Neutrophil (primary cell): ENCODE results near the gene IQCN.

Source experiments
- H3K27ac ChIP-seq: fragments of 200-600 bp; sonication (generic); 2 replicates; pipeline ENCODE4 v1.5.1; 2016; ENCODE audit warnings: mild to moderate bottlenecking, moderate library complexity
- H3K27me3 ChIP-seq: fragments of 200-600 bp; sonication (generic); 2 replicates; pipeline ENCODE4 v1.6.0; 2016; ENCODE audit warnings: mild to moderate bottlenecking
- H3K36me3 ChIP-seq: fragments of 200-600 bp; sonication (generic); 2 replicates; pipeline ENCODE4 v1.5.1; 2017
- H3K4me1 ChIP-seq, 2 experiments: fragments of 200-600 bp in 1 of 2; sonication (generic) in 1 of 2; 1 replicate in 1 of 2; 2 replicates in 1 of 2; pipeline versions ENCODE4 v1.5.1 to v1.6.1; 2013 to 2016; ENCODE audit warnings: low read depth in 1 of 2, low read length in 1 of 2, mild to moderate bottlenecking in 1 of 2, moderate library complexity in 1 of 2; ENCODE audit not compliant: control insufficient read depth in 1 of 2, insufficient read depth in 1 of 2
- H3K4me3 ChIP-seq, 2 experiments: fragments of 200-600 bp in 1 of 2; sonication (generic) in 1 of 2; 1 replicate in 1 of 2; 2 replicates in 1 of 2; pipeline ENCODE4 v1.5.1; 2013 to 2016; ENCODE audit warnings: low read depth in 1 of 2, low read length in 1 of 2, mild to moderate bottlenecking in 1 of 2, moderate library complexity in 1 of 2
- H3K9me3 ChIP-seq: fragments of 200-600 bp; sonication (generic); 2 replicates; pipeline ENCODE4 v1.5.1; 2016
- CTCF ChIP-seq: fragments of 200-600 bp; sonication (generic); IDR thresholded peaks from 2 replicates; pipeline ENCODE4 v1.5.1; 2016; ENCODE audit warnings: antibody characterized with exemption

Gene IQCN

GRCh38 chr19:18308051-18308947 lies 34.0 kb upstream of the IQCN start:
- no peak for TF ChIP-seq CTCF
- Histone ChIP-seq H3K36me3 (peaks cover 17% of the 10 kb centered on the region), H3K9me3 (no peaks in the 10 kb centered on the region), H3K4me1 (peaks cover 21 to 23% of the 10 kb centered on the region in 2 experiments), H3K27ac (no peak overlapping the region), H3K4me3 (no peak overlapping the region), H3K27me3 (no peaks in the 10 kb centered on the region)

- H3K4me3 ChIP-seq = no peak overlapping the region
- H3K27me3 ChIP-seq = no peaks in the 10 kb centered on the region
- H3K36me3 ChIP-seq = peaks cover 14% of the 10 kb centered on the region
- TF ChIP-seq CTCF = no peak
- H3K9me3 ChIP-seq = no peaks in the 10 kb centered on the region
- H3K4me1 ChIP-seq = peaks cover 22 to 25% of the 10 kb centered on the region in 2 experiments
- no peak overlapping the region for H3K27ac ChIP-seq
Measured at GRCh38 chr19:18307271-18307681, 33.0 kb upstream of the IQCN start.

- H3K4me1 ChIP-seq = peaks cover 22 to 25% of the 10 kb centered on the region in 2 experiments
- H3K27ac ChIP-seq = no peak overlapping the region
- H3K4me3 ChIP-seq = no peak overlapping the region
- no peaks in the 10 kb centered on the region for H3K9me3 ChIP-seq
- no peak for TF ChIP-seq CTCF
- H3K36me3 ChIP-seq = peaks cover 10% of the 10 kb centered on the region
- no peaks in the 10 kb centered on the region for H3K27me3 ChIP-seq
Measured at GRCh38 chr19:18306888-18307260, 32.6 kb upstream of the IQCN start.

GRCh38 chr19:18306209-18306887 lies 32.1 kb upstream of the IQCN start:
- H3K9me3 ChIP-seq = no peaks in the 10 kb centered on the region
- peaks cover 7% of the 10 kb centered on the region for H3K36me3 ChIP-seq
- no peaks in the 10 kb centered on the region for H3K27me3 ChIP-seq
- peaks cover 22 to 25% of the 10 kb centered on the region in 2 experiments for H3K4me1 ChIP-seq
- no peak overlapping the region for H3K27ac ChIP-seq
- H3K4me3 ChIP-seq = no peak overlapping the region
- TF ChIP-seq CTCF = no peak

GRCh38 chr19:18304458-18305310 lies 30.4 kb upstream of the IQCN start:
- peak overlapping the region; percentile 59 to 67 for H3K4me3 ChIP-seq
- no peaks in the 10 kb centered on the region for H3K27me3 ChIP-seq
- no peaks in the 10 kb centered on the region for H3K9me3 ChIP-seq
- peaks cover 7% of the 10 kb centered on the region for H3K36me3 ChIP-seq
- TF ChIP-seq CTCF = no peak
- peaks cover 22 to 25% of the 10 kb centered on the region in 2 experiments for H3K4me1 ChIP-seq
- peak overlapping the region; percentile 88 for H3K27ac ChIP-seq
